SK-N-MC (cell line): ENCODE measurements around the gene FBLN2.

ENCODE experiments used
- DNase-seq: peaks from one replicate; pipeline ENCODE4 v3.0.0-alpha.2; 2011; ENCODE audit warnings: low read depth, low spot score
- H3K27ac ChIP-seq: fragments of 200-600 bp; sonication (generic); 2 replicates; pipeline ENCODE4 v1.5.1; 2016; ENCODE audit warnings: mixed run types
- H3K36me3 ChIP-seq: fragments of 200-600 bp; sonication (generic); 2 replicates; pipeline ENCODE4 v1.6.1; 2017; ENCODE audit warnings: antibody characterized with exemption, low read length, mixed read lengths; ENCODE audit not compliant: insufficient read depth
- H3K4me3 ChIP-seq: fragments of 200-600 bp; sonication (generic); 2 replicates; pipeline ENCODE4 v1.5.1; 2016
- H3K9ac ChIP-seq: fragments of 200-600 bp; sonication (generic); 2 replicates; pipeline ENCODE4 v1.8.0; 2017; ENCODE audit warnings: mixed run types, mixed read lengths; ENCODE audit not compliant: insufficient read length
- H3K9me3 ChIP-seq: fragments of 200-600 bp; sonication (generic); 2 replicates; pipeline ENCODE4 v1.6.1; 2017; ENCODE audit warnings: low read depth, mild to moderate bottlenecking, antibody characterized with exemption, low read length, moderate library complexity, mixed read lengths
- EZH2 ChIP-seq: fragments of 200-600 bp; sonication (generic); IDR thresholded peaks from one replicate; pipeline ENCODE4 v1.6.1; 2017; ENCODE audit warnings: antibody characterized with exemption
- FOXP2 ChIP-seq: optimal IDR thresholded peaks from 2 replicates; pipeline ENCODE3; 2011; ENCODE audit warnings: mild to moderate bottlenecking, moderate library complexity; ENCODE audit not compliant: insufficient read depth; ENCODE audit errors: extremely low read length, control extremely low read depth
- POLR2AphosphoS5 ChIP-seq: IDR thresholded peaks from 2 replicates; pipeline ENCODE4 v1.6.1; 2012; ENCODE audit warnings: mild to moderate bottlenecking, low read depth, low read length, borderline replicate concordance

FBLN2 gene

GRCh38 chr3:13660042-13660874, 111.3 kb downstream of the FBLN2 start:
- no peak for DNase-seq
- Histone ChIP-seq H3K9ac (no peak overlapping the region), H3K9me3 (no peaks in the 10 kb centered on the region), H3K36me3 (no peaks in the 10 kb centered on the region), H3K27ac (no peak overlapping the region), H3K4me3 (no peak overlapping the region)
- no peak for TF ChIP-seq POLR2AphosphoS5

DNA sequence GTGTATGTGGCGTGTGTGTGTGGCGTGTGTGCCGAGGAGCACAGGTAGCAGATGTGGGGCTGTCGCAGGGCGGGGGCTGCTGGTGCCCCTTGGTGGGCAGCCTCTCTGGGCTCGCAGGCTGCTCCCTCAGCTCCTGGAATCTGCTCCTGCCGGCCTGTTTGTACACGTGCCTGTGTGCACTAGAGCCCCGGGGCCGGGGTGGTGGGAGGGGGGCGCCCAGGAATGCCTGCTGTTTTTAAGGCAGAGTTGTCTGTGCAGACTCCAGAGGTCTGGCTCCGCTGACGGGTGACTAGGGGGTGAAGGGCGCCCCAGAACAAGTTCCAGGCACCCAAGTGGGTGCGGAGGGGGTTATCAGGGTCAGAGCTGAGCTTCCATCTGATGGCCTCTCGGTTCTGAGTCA, 112.2 kb downstream of the FBLN2 start:
- no peak for DNase-seq
- Histone ChIP-seq H3K36me3 (no peaks in the 10 kb centered on the region), H3K27ac (no peak overlapping the region), H3K9ac (no peak overlapping the region), H3K9me3 (no peaks in the 10 kb centered on the region), H3K4me3 (no peak overlapping the region)
- no peak for TF ChIP-seq FOXP2
- no peak for TF ChIP-seq POLR2AphosphoS5
- TF ChIP-seq EZH2, result no peak

GRCh38 chr3:13662238-13662847, 113.4 kb downstream of the FBLN2 start:
- no peaks in the 10 kb centered on the region for H3K36me3 ChIP-seq
- TF ChIP-seq EZH2 (no peak), POLR2AphosphoS5 (no peak), FOXP2 (no peak)
- H3K9ac ChIP-seq, result no peak overlapping the region
- H3K9me3 ChIP-seq, result no peaks in the 10 kb centered on the region
- H3K27ac ChIP-seq, result no peak overlapping the region
- no peak overlapping the region for H3K4me3 ChIP-seq
- DNase-seq, result no peak

GRCh38 chr3:13663781-13664535, 115.0 kb downstream of the FBLN2 start:
- no peak for DNase-seq
- H3K9ac ChIP-seq, result no peak overlapping the region
- TF ChIP-seq FOXP2 (no peak), POLR2AphosphoS5 (no peak), EZH2 (no peak)
- no peaks in the 10 kb centered on the region for H3K36me3 ChIP-seq
- H3K27ac ChIP-seq, result no peak overlapping the region
- H3K4me3 ChIP-seq, result no peak overlapping the region
- no peaks in the 10 kb centered on the region for H3K9me3 ChIP-seq

DNA sequence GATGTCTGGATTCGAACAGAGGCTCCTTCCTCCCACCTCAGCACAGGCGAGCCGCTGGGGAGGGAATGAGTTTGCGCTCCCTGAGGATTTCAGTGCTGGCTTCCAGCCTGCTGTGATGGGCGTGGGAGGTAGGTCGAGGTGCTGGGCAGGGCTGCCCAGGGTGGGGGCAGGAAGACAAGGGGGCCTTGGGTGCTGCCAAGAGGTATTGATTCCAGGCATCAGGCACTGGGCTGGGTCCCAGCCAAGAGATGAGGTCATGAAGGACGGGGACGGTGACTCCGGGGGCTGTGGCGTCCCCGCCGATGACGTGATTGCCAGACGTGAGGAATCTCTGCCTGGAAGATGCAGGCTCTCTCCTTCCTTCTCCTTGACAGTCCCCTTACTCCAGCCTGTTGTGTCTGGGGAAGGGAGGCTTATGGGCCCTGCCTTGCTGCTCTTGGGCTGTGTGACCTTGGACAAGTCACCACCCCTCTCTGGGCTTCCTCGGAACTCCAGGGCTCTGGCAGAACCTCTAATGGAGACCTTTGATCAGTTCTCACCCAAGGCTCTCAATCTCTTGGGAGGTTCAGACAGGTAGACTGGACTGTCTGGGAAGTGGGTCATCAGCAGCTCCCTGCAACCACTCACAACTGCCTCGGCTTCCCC, 116.8 kb downstream of the FBLN2 start:
- no peak overlapping the region for H3K4me3 ChIP-seq
- H3K9ac ChIP-seq, result no peak overlapping the region
- no peaks in the 10 kb centered on the region for H3K9me3 ChIP-seq
- no peak overlapping the region for H3K27ac ChIP-seq
- DNase-seq, result no peak
- H3K36me3 ChIP-seq, result no peaks in the 10 kb centered on the region
- no peak for TF ChIP-seq FOXP2
- no peak for TF ChIP-seq POLR2AphosphoS5
- TF ChIP-seq EZH2, result no peak

DNA sequence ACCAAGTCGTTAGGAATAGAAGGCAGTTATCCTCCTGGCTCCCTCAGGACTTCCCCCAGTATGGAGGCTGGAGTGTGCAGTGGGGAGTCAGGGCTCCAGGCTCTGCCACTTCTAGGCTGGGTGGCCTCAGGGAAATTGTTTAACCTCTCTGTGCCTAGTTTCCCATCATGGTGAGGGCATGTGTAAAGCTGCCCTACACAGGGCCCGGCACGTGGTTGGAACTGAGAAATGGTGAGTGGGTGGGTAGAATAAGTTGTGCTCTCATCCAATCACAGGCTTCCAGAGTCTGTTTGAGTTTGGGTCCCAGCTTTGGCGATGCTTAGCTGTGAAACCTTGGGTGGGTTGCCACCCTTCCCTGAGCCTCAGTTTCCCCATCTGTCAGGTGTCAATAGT, 117.3 kb downstream of the FBLN2 start:
- TF ChIP-seq EZH2 (no peak), POLR2AphosphoS5 (no peak), FOXP2 (no peak)
- no peaks in the 10 kb centered on the region for H3K36me3 ChIP-seq
- H3K9me3 ChIP-seq, result no peaks in the 10 kb centered on the region
- no peak overlapping the region for H3K4me3 ChIP-seq
- no peak overlapping the region for H3K9ac ChIP-seq
- no peak for DNase-seq
- no peak overlapping the region for H3K27ac ChIP-seq

DNA sequence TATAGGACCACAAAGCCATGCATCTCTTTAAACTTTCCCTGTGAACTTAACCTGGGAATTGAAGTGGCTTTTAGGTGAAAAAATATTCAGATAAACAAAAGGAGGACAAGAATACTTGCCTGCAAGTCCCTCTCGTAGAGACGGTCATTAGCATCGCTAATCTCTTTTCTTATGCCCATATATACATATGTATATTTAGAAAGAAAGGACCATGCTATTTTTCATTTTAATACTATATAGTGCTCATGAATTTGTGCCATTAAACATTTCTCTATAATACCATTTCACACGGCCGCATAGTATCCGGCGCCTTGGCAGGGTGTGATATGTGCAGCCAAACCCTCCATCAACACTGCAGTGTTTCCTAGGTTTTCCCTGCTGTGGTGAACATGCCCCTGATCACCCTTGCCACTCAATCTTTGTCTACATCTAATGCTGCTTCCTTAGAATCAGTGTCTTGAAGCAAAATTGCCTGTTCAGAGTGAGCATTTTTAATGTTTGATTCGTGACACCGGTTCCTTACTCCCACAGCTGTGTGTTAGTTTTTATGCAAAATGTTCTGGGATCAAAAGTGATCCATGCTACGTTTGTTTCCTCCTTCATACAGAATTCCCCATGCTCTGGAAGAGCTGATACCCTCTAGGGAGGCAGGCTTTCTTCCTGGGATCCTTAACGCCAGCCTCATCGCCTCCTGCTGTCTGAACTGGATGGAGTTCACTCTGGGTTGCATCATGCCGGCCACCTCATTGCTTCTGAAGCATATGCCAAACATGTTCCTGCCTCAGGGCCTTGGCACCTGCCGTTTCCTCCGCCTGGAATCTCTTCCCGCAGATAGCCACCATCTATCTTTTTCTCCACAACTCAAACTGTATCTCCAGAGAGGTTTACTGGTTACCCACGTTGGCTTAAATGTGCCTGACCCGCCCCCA, 118.1 kb downstream of the FBLN2 start:
- Histone ChIP-seq H3K4me3 (no peak overlapping the region), H3K9me3 (no peaks in the 10 kb centered on the region), H3K9ac (no peak overlapping the region), H3K27ac (no peak overlapping the region), H3K36me3 (no peaks in the 10 kb centered on the region)
- TF ChIP-seq POLR2AphosphoS5 (no peak), EZH2 (no peak), FOXP2 (no peak)
- DNase-seq, result no peak
